PC-3 (cell line): ENCODE measurements around the gene LRRTM4.
"Not testable (repeated sequence)": the region's sequence is repeated elsewhere in the genome, so short reads cannot be mapped to it uniquely, and the experiment has no call there.

ENCODE experiments used
- EZH2 ChIP-seq: fragments of 300-600 bp; sonication (generic); IDR thresholded peaks from one replicate; pipeline ENCODE4 v1.6.1; 2017; ENCODE audit warnings: antibody characterized with exemption, mild to moderate bottlenecking, low read length; ENCODE audit not compliant: unreplicated experiment
- EZH2phosphoT487 ChIP-seq: fragments of 300-600 bp; sonication (generic); IDR thresholded peaks from 2 replicates; pipeline ENCODE4 v1.6.1; 2018; ENCODE audit warnings: mild to moderate bottlenecking, antibody characterized with exemption, low read length, borderline replicate concordance
- TF ChIP-seq, protein P1 (sequence below): fragments of 300-600 bp; sonication (generic); conservative IDR thresholded peaks from 2 replicates; pipeline ENCODE4 v1.5.1; 2017; ENCODE audit warnings: antibody characterized with exemption, low read depth, mild to moderate bottlenecking, low read length

DNA sequence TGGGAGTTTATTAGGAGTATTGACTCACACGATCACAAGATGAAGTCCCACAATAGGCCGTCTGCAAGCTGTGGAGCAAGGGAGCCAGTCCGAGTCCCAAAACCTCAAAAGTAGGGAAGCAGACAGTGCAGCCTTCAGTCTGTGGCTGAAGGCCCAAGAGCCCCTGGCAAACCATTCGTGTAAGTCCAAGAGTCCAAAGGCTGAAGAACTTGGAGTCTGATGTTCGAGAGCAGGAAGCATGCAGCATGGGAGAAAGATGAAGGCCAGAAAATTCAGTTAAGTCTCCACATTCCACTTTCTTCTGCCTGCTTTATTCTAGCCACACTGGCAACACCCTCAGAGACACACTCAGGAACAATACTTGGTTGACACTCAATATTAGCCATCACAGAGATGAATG lies 492.9 kb downstream of the LRRTM4 start:
- TF ChIP-seq, protein P1, sequence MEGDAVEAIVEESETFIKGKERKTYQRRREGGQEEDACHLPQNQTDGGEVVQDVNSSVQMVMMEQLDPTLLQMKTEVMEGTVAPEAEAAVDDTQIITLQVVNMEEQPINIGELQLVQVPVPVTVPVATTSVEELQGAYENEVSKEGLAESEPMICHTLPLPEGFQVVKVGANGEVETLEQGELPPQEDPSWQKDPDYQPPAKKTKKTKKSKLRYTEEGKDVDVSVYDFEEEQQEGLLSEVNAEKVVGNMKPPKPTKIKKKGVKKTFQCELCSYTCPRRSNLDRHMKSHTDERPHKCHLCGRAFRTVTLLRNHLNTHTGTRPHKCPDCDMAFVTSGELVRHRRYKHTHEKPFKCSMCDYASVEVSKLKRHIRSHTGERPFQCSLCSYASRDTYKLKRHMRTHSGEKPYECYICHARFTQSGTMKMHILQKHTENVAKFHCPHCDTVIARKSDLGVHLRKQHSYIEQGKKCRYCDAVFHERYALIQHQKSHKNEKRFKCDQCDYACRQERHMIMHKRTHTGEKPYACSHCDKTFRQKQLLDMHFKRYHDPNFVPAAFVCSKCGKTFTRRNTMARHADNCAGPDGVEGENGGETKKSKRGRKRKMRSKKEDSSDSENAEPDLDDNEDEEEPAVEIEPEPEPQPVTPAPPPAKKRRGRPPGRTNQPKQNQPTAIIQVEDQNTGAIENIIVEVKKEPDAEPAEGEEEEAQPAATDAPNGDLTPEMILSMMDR: not testable (repeated sequence)
- not testable (repeated sequence) for TF ChIP-seq EZH2, EZH2phosphoT487
